HUES6 (cell line): ENCODE results near the gene AKAP17A.
"Not testable (repeated sequence)": the region's sequence is repeated elsewhere in the genome, so short reads cannot be mapped to it uniquely, and the experiment has no call there.

Source experiments
- H3K27ac ChIP-seq: 2 replicates; pipeline ENCODE4 v1.7.0; 2013; ENCODE audit warnings: low read depth, mild to moderate bottlenecking, low read length, inconsistent platforms
- H3K27me3 ChIP-seq: 2 replicates; pipeline ENCODE4 v1.6.1; 2013; ENCODE audit warnings: low read length; ENCODE audit not compliant: control insufficient read depth, insufficient read depth
- H3K36me3 ChIP-seq: 2 replicates; pipeline ENCODE4 v1.6.1; 2013; ENCODE audit warnings: low read length; ENCODE audit not compliant: control insufficient read depth, insufficient read depth
- H3K4me1 ChIP-seq: 2 replicates; pipeline ENCODE4 v1.6.1; 2013; ENCODE audit warnings: low read length; ENCODE audit not compliant: control insufficient read depth, insufficient read depth
- H3K4me3 ChIP-seq: 2 replicates; pipeline ENCODE4 v1.5.1; 2013; ENCODE audit warnings: low read depth, low read length
- H3K9ac ChIP-seq: one replicate; pipeline ENCODE4 v1.6.1; 2013; ENCODE audit warnings: mild to moderate bottlenecking, low read length
- H3K9me3 ChIP-seq: 2 replicates; pipeline ENCODE4 v1.6.1; 2013; ENCODE audit warnings: low read depth, low read length; ENCODE audit not compliant: control insufficient read depth, insufficient read depth

Gene AKAP17A

GRCh38 chrX:1591102-1591862 lies at the start of gene AKAP17A:
AKAP17A (plus strand) TSS chrX:1591604; CDS start chrX:1593463, 1,859 bp downstream.
- peaks cover 5% of the 10 kb centered on the region; the same call in 1 of the 2 replicates for H3K4me1 ChIP-seq
- peak within 1 kb of the TSS; percentile 90 for H3K9ac ChIP-seq
- H3K4me3 ChIP-seq = peak within 1 kb of the TSS; percentile 99
- H3K9me3 ChIP-seq = no peaks in the 10 kb centered on the region
- no peaks in the 10 kb centered on the region for H3K27me3 ChIP-seq
- H3K27ac ChIP-seq = peak within 1 kb of the TSS; percentile 62; the same call in 1 of the 2 replicates
- peaks cover 32% of the 10 kb centered on the region for H3K36me3 ChIP-seq

- no peaks in the 10 kb centered on the region for H3K9me3 ChIP-seq
- H3K27me3 ChIP-seq = no peaks in the 10 kb centered on the region
- H3K36me3 ChIP-seq = no peaks in the 10 kb centered on the region
- no peaks in the 10 kb centered on the region for H3K4me1 ChIP-seq
- no peak overlapping the region for H3K4me3 ChIP-seq
- no peak overlapping the region for H3K27ac ChIP-seq
- no peak overlapping the region for H3K9ac ChIP-seq
These were observed 48.2 kb upstream of the AKAP17A start for GRCh38 chrX:1542994-1543725.

GRCh38 chrX:1545776-1546408 lies 45.5 kb upstream of the AKAP17A start:
- no peaks in the 10 kb centered on the region for H3K4me1 ChIP-seq
- no peaks in the 10 kb centered on the region for H3K27me3 ChIP-seq

GRCh38 chrX:1546691-1547251 lies 44.6 kb upstream of the AKAP17A start:
- no peak overlapping the region for H3K27ac ChIP-seq

More at GRCh38 chrX:1545776-1546408, 45.5 kb upstream of the AKAP17A start:
- Histone ChIP-seq H3K36me3 (no peaks in the 10 kb centered on the region), H3K27ac (no peak overlapping the region), H3K9ac (no peak overlapping the region), H3K4me3 (no peak overlapping the region), H3K9me3 (no peaks in the 10 kb centered on the region)

GRCh38 chrX:1551959-1552546 lies 39.4 kb upstream of the AKAP17A start:
- H3K9me3 ChIP-seq = peaks cover 4% of the 10 kb centered on the region
- H3K4me1 ChIP-seq = no peaks in the 10 kb centered on the region
- H3K27me3 ChIP-seq = no peaks in the 10 kb centered on the region
- no peaks in the 10 kb centered on the region for H3K36me3 ChIP-seq
- no peak overlapping the region for H3K9ac ChIP-seq
- H3K4me3 ChIP-seq = no peak overlapping the region
- H3K27ac ChIP-seq = no peak overlapping the region

More at GRCh38 chrX:1546691-1547251, 44.6 kb upstream of the AKAP17A start:
- H3K4me1 ChIP-seq = no peaks in the 10 kb centered on the region
- H3K9ac ChIP-seq = no peak overlapping the region
- no peaks in the 10 kb centered on the region for H3K9me3 ChIP-seq
- H3K27me3 ChIP-seq = no peaks in the 10 kb centered on the region
- no peak overlapping the region for H3K4me3 ChIP-seq
- H3K36me3 ChIP-seq = no peaks in the 10 kb centered on the region

DNA sequence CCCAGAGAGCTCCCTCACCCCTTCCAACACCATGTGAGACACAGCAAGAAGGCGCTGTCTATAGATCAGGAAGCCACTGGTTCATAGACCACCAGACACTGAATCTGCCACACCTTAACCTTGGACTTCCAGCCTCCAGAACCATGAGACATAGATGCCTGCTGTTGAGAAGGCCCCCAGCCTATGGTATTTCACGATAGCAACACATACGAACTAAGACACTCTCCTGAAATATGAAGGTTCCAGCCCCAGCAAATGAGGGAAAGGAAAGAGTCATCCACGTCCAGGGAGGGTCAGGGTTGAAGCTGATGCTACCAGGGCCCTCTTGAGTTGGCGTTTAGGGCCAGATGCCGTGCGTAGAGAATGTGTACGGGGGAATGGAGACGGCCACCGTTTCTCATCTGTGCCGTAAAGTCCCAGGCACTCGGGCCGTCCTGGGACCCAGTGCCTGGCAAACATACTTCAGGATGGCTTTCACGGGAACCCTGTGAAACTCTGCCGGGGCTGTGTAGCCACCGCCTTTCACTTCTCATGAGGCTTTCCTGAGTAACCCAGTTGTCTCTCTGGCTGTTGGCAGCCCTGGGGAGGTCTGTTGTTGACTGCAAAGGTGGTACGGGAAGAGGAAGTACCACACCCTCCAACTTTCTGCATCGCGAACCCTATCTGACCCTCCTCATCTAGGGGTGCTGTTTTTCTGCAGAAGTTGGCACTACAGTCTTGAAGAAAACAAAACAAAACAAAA lies 36.8 kb upstream of the AKAP17A start:
- Histone ChIP-seq H3K9me3 (peaks cover 4% of the 10 kb centered on the region), H3K36me3 (no peaks in the 10 kb centered on the region), H3K4me3 (no peak overlapping the region), H3K27me3 (no peaks in the 10 kb centered on the region), H3K4me1 (no peaks in the 10 kb centered on the region), H3K9ac (no peak overlapping the region), H3K27ac (no peak overlapping the region)

DNA sequence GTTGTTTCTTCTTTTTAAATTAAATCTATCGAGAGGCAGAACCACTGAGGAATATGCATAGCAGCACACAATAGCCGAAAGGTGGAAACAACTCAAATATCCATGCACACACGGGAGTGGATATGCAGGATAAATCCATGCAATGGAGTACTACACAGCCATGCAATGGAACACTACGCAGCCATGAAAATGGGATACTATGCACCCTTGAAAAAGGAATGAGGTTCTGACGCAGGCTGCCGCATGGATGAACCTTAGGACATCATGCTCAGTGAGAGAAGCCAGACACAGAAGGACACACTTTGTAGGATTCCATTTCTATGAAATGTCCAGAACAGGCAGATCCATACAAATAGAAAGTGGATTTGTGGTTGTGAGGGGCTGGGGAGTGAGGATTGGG lies 36.0 kb upstream of the AKAP17A start:
- no peak overlapping the region for H3K4me3 ChIP-seq
- H3K27me3 ChIP-seq = no peaks in the 10 kb centered on the region
- H3K27ac ChIP-seq = no peak overlapping the region
- H3K36me3 ChIP-seq = no peaks in the 10 kb centered on the region
- H3K4me1 ChIP-seq = no peaks in the 10 kb centered on the region
- no peak overlapping the region for H3K9ac ChIP-seq
- peaks cover 4% of the 10 kb centered on the region for H3K9me3 ChIP-seq

DNA sequence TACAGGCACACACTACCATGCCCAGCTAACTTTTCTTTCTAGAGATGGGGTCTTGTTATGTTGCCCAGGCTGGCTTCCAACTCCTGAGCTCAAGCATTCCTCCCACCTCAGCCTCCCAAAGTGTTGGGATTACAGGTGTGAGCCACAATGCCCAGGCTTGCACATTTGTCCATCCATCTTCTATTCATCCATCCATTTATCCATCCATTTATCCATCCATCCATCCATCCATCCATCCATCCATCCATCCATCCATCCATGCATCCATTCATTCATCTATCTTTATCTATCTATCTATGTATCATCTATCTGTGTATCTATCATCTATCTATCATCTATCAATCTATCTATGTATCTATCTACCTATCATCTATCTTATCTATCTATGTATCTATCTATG lies 34.0 kb upstream of the AKAP17A start:
- H3K27ac ChIP-seq, H3K27me3 ChIP-seq, H3K4me3 ChIP-seq, H3K9me3 ChIP-seq, H3K9ac ChIP-seq, H3K36me3 ChIP-seq, H3K4me1 ChIP-seq: not testable (repeated sequence)

DNA sequence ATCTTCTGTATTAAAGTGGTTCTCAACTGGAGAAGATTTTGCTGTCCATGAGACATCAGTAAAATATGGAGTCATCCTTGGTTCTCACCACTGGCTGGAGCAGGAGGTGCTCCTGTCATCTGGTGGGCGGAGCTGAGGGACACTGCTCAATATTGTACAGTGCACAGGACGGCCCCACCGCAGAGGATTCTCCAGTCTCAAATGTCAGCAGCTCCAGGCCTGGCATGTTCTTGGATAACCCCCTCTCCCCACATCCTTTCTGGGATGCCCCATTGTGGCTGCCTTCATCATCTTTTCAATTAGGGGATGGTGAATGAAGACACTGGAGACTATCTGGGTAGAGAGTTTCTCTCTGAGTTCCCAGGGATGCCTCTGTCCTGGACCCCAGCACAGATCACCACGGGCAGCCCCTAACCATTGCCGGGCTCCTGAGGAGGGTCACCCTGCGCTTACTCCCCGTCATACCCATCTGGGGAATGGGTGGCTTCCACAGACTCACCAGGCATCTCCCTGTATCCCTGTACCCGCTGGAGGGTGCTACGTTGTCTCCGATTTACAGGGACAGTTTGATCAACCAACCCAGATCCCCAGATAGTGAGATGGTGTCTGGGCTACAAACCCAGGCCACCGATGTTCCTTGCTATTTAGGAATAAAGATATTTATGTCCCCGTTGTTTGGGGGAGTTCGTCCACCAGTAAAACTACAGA lies 32.5 kb upstream of the AKAP17A start:
- no peaks in the 10 kb centered on the region for H3K4me1 ChIP-seq
- H3K9ac ChIP-seq = no peak overlapping the region
- H3K36me3 ChIP-seq = no peaks in the 10 kb centered on the region
- no peak overlapping the region for H3K4me3 ChIP-seq
- no peaks in the 10 kb centered on the region for H3K27me3 ChIP-seq
- no peak overlapping the region for H3K27ac ChIP-seq
- peaks cover 4% of the 10 kb centered on the region for H3K9me3 ChIP-seq

DNA sequence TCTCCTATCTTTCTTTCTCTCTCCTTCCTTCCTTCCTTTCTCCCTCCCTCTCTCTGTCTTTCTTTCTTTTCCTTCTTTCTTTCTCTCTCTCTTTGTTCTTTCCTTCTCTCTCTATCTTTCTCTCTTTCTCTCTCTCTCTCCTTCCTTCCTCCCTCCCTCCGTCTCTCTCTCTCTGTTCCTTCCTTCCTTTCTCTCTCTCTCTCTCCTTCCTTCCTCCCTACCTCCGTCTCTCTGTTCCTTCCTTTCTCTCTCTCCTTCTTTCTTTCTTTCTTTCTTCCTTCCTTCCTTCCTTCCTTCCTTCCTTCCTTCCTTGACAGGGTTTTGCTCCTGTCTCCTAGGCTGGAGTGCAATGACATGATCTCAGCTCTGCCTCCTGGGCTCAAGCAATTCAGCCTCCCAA lies 30.2 kb upstream of the AKAP17A start:
- no peaks in the 10 kb centered on the region for H3K36me3 ChIP-seq
- H3K9me3 ChIP-seq = no peaks in the 10 kb centered on the region
- H3K4me1 ChIP-seq = no peaks in the 10 kb centered on the region
- no peak overlapping the region for H3K27ac ChIP-seq
- no peak overlapping the region for H3K4me3 ChIP-seq
- no peak overlapping the region for H3K9ac ChIP-seq
- no peaks in the 10 kb centered on the region for H3K27me3 ChIP-seq
